GM12878 (cell line): Measurements from ENCODE around the gene H6PD. TPM values are rescaled to one million over a fixed set of nuclear protein-coding genes. Genes with fewer than 3 reads are reported as not detected.
A peak's percentile ranks its signal among the peaks of the same experiment; 100 is the strongest.

ENCODE experiments used
- ATAC-seq: fragments of 200-7000 bp; cut with Tn5 transposase; 3 replicates; pipeline ENCODE4 v1.9.1; 2020; ENCODE audit warnings: mild to moderate bottlenecking, moderate library complexity
- BruUV-seq: library from RNA; stranded (reverse); fragments of 400-500 nt; replicated peaks from 2 replicates; lab custom pipeline; 2021; lab: Mats Ljungman, UMichigan
- CTCF ChIA-PET: fragments of 300-600 bp; sonication (Branson Sonifier 250); formaldehyde crosslinking; extraction: SDS; loops from one replicate; lab custom pipeline; 2021; ENCODE audit warnings: inconsistent platforms; lab: Yijun Ruan, JAX
- POLR2A ChIA-PET: fragments of 350-600 bp; formaldehyde crosslinking; extraction: SDS; loops from one replicate; lab custom pipeline; 2021; ENCODE audit warnings: inconsistent platforms; lab: Charles Lee
- RAD21 ChIA-PET: fragments of 300-600 bp; sonication (Branson Sonifier 250); formaldehyde crosslinking; loops from one replicate; lab custom pipeline; 2023; ENCODE audit warnings: antibody characterized with exemption; ENCODE audit not compliant: unreplicated experiment; lab: Charles Lee
- SMC1A ChIA-PET: fragments of 300-600 bp; sonication (Branson Sonifier 250); formaldehyde crosslinking; loops from one replicate; lab custom pipeline; 2023; ENCODE audit not compliant: unreplicated experiment, uncharacterized antibody; lab: Charles Lee
- DNase-seq: peaks from one replicate; pipeline ENCODE4 v3.0.0-alpha.2; 2011; ENCODE audit warnings: low read depth, low spot score
- FAIRE-seq: peaks from 3 replicates; lab custom pipeline; 2011; peaks lifted over from hg19 to GRCh38; lab: Jason Lieb, UNC
- H2AFZ ChIP-seq: 2 replicates; pipeline ENCODE4 v1.6.0; 2011; ENCODE audit warnings: low read depth, low read length, control low read depth; ENCODE audit not compliant: control insufficient read depth
- H3K27ac ChIP-seq: 2 replicates; pipeline ENCODE4 v1.5.1; 2011; ENCODE audit warnings: control low read depth; ENCODE audit not compliant: control insufficient read depth, insufficient read depth
- H3K27me3 ChIP-seq, 2 experiments: replicated peaks in 1 of 2; 2 replicates each; pipeline versions ENCODE4 v1.6.0 to v1.6.1; 2011; ENCODE audit warnings: low read length in 1 of 2; ENCODE audit not compliant: control insufficient read depth in 2 of 2, insufficient read depth in 2 of 2
- H3K36me3 ChIP-seq, 2 experiments: 2 replicates each; pipeline ENCODE4 v1.5.1; 2011; ENCODE audit warnings: low read length in 1 of 2; ENCODE audit not compliant: control insufficient read depth in 2 of 2, insufficient read depth in 2 of 2
- H3K4me1 ChIP-seq: 2 replicates; pipeline ENCODE4 v1.6.1; 2011; ENCODE audit warnings: mild to moderate bottlenecking, low read length, moderate library complexity, mixed read lengths; ENCODE audit not compliant: control insufficient read depth, insufficient read depth
- H3K4me2 ChIP-seq: 2 replicates; pipeline ENCODE4 v1.6.0; 2011; ENCODE audit warnings: control low read depth; ENCODE audit not compliant: control insufficient read depth, insufficient read depth
- H3K4me3 ChIP-seq: fragments of 200-600 bp; sonication (generic); 2 replicates; pipeline ENCODE4 v1.5.1; 2016
- H3K79me2 ChIP-seq: 2 replicates; pipeline ENCODE4 v1.6.0; 2011; ENCODE audit warnings: low read length; ENCODE audit not compliant: control insufficient read depth, insufficient read depth
- H3K9ac ChIP-seq: 2 replicates; pipeline ENCODE4 v1.8.0; 2011; ENCODE audit warnings: low read length, control low read depth, mixed read lengths; ENCODE audit not compliant: control insufficient read depth, insufficient read depth
- H3K9me3 ChIP-seq: replicated peaks from 3 replicates; pipeline ENCODE4 v1.5.1; 2011; ENCODE audit warnings: mild to moderate bottlenecking, low read length; ENCODE audit not compliant: control insufficient read depth, insufficient read depth
- H4K20me1 ChIP-seq: 2 replicates; pipeline ENCODE4 v1.6.0; 2011; ENCODE audit not compliant: control insufficient read depth, insufficient read depth
- EGR1 ChIP-seq, 2 experiments: IDR thresholded peaks; 1 replicate in 1 of 2; 2 replicates in 1 of 2; pipeline ENCODE4 v1.6.1; 2011 to 2012; ENCODE audit warnings: low read depth in 2 of 2, low read length in 2 of 2, borderline replicate concordance in 1 of 2, mild to moderate bottlenecking in 1 of 2, moderate library complexity in 1 of 2
- HDAC6 ChIP-seq: fragments of 200-600 bp; sonication (generic); IDR thresholded peaks from one replicate; pipeline ENCODE4 v1.8.0; 2017; ENCODE audit warnings: antibody characterized with exemption; ENCODE audit not compliant: unreplicated experiment
- IRF4 ChIP-seq: IDR thresholded peaks from 2 replicates; pipeline ENCODE4 v1.6.1; 2011; ENCODE audit warnings: low read depth, low read length
- KDM1A ChIP-seq: fragments of 200-600 bp; sonication (generic); IDR thresholded peaks from 2 replicates; pipeline ENCODE4 v1.6.1; 2016; ENCODE audit warnings: borderline replicate concordance
- MEF2A ChIP-seq: IDR thresholded peaks from 2 replicates; pipeline ENCODE4 v1.6.1; 2011; ENCODE audit warnings: low read depth, mild to moderate bottlenecking, low read length, moderate library complexity; ENCODE audit not compliant: insufficient read depth
- MTA2 ChIP-seq: fragments of 450-650 bp; IDR thresholded peaks from 2 replicates; pipeline ENCODE4 v1.6.1; 2016; ENCODE audit warnings: low read depth, mild to moderate bottlenecking, moderate library complexity
- MTA3 ChIP-seq: IDR thresholded peaks from 2 replicates; pipeline ENCODE4 v1.6.1; 2012; ENCODE audit warnings: low read length, inconsistent platforms, borderline replicate concordance
- NFYB ChIP-seq: IDR thresholded peaks from 2 replicates; pipeline ENCODE4 v1.6.1; 2011; ENCODE audit warnings: low read depth, mild to moderate bottlenecking, low read length, improper control_type of control experiment, moderate library complexity; ENCODE audit not compliant: insufficient read depth
- NR2C2 ChIP-seq: IDR thresholded peaks from 2 replicates; pipeline ENCODE4 v1.6.1; 2011; ENCODE audit warnings: borderline replicate concordance, low read depth; ENCODE audit not compliant: control insufficient read depth, insufficient read length
- PML ChIP-seq: IDR thresholded peaks from 2 replicates; pipeline ENCODE4 v1.6.1; 2012; ENCODE audit warnings: low read length, inconsistent platforms
- POLR2A ChIP-seq: IDR thresholded peaks from 2 replicates; pipeline ENCODE4 v1.6.1; 2011; ENCODE audit warnings: low read depth, mild to moderate bottlenecking, low read length
- RFX5 ChIP-seq: IDR thresholded peaks from 2 replicates; pipeline ENCODE4 v1.6.1; 2011; ENCODE audit warnings: low read depth, low read length, improper control_type of control experiment
- SMAD1 ChIP-seq: fragments of 450-650 bp; IDR thresholded peaks from 2 replicates; pipeline ENCODE4 v1.6.1; 2018; ENCODE audit warnings: mild to moderate bottlenecking, low read depth; ENCODE audit not compliant: partially characterized antibody
- WRNIP1 ChIP-seq: IDR thresholded peaks from 2 replicates; pipeline ENCODE4 v1.6.1; 2011; ENCODE audit warnings: low read depth, low read length, improper control_type of control experiment, borderline replicate concordance
- WGBS: methylation state at CpG from one replicate; pipeline ENCODE4 v1.1.6; 2016; ENCODE audit warnings: low lambda C conversion rate; ENCODE audit not compliant: insufficient replicate concordance, insufficient coverage; ENCODE audit errors: missing lambda C conversion rate; 5-methylcytosine and 5-hydroxymethylcytosine counted together
- in situ Hi-C: fragments of 300-500 bp; cut with MboI; formaldehyde crosslinking; loops from 9 replicates; pipeline ENCODE4 v1.14.3; 2018; ENCODE audit warnings: mixed read lengths
- intact Hi-C: fragments of 100-400 bp; cut with micrococcal nuclease; formaldehyde crosslinking; loops from one replicate; pipeline ENCODE4 v1.14.2; 2022; ENCODE audit not compliant: unreplicated experiment
- polyA plus RNA-seq, 11 experiments: library from polyadenylated mRNA; depleted of rRNA in 4 of 11; unstranded in 6 of 11; stranded (reverse) in 5 of 11; fragments of >200 nt; fragmentation: Nextera tagmentation in 4 of 11; fragmentation: Illumina TruSeq in 1 of 11; extraction: Ambion mirVana in 4 of 11; extraction: Trizol in 1 of 11; gene quantifications; 1 replicate in 1 of 11; 2 replicates in 10 of 11; pipeline versions ENCODE4 v1.2.1 to v1.2.3, GENCODE V29; 2011 to 2016; ENCODE audit warnings: inconsistent platforms in 2 of 11, missing spikeins in 2 of 11, low read depth in 1 of 11
- total RNA-seq, 4 experiments: library from RNA; depleted of rRNA in 3 of 4; stranded (reverse); fragments of >200 nt in 3 of 4; fragmentation: Illumina TruSeq in 1 of 4; extraction: Trizol in 1 of 4; gene quantifications; 2 replicates each; pipeline versions ENCODE4 v1.2.1 to v1.2.3, GENCODE V29; 2013 to 2021
- TF ChIP-seq, protein P1 (sequence below): IDR thresholded peaks from 2 replicates; pipeline ENCODE4 v1.6.1; 2011; ENCODE audit warnings: borderline replicate concordance, low read depth, mild to moderate bottlenecking, moderate library complexity, low read length; ENCODE audit not compliant: insufficient read depth, poor library complexity, severe bottlenecking

Gene H6PD
- total and polyA plus RNA-seq, 10 of the 15 experiments (the other 5 are each of a cell fraction or from before 2014, with no cell fraction given) = 1.2 to 20.7 (median 7.7) TPM

DNA sequence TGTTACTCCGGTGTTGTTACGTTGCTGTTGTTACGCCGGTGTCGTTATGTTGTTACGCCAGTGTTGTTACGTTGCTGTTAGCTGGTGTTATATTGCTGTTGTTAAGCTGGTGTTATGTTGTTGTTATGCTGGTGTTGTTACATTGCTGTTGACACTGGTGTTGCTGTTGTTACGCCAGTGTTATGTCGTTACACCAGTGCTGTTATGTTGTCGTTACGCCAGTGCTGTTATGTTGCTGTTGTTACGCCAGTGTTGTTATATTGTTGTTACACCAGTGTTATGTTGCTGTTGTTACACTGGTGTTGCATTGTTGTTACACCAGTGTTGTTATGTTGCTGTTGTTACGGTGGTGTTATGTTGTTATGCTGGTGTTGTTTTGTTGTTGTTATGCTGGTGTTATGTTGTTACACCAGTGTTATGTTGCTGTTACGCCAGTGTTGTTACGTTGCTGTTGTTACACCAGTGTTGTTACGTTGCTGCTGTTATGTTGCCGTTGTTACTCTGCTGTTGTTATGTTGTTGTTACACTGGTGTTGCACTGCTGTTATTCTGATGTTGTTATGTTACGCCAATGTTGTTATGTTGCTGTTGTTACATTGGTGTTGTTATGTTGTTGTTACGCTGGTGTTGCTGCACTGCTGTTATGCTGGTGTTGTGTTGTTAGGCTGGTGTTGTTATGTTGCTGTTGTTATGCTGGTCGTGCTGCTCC is 25.6 kb downstream of the H6PD start:
- H3K27ac ChIP-seq = no peak overlapping the region
- no peaks in the 10 kb centered on the region for H3K4me1 ChIP-seq
- ATAC-seq (no peak), DNase-seq (no peak), FAIRE-seq (no peak)
- intact Hi-C loops = no loop called here
- in situ Hi-C loops = no loop called here
- no peak overlapping the region for H3K4me3 ChIP-seq
- RAD21 ChIA-PET = no interaction called here
- no peaks in the 10 kb centered on the region for H3K27me3 ChIP-seq
- no peaks in the 10 kb centered on the region; a peak in 1 of 4 replicates for H3K36me3 ChIP-seq
- TF ChIP-seq POLR2A (no peak), PML (no peak), NFYB (no peak), NR2C2 (peak; percentile 20), KDM1A (no peak)
- no peak overlapping the region for H3K9ac ChIP-seq
- H3K4me2 ChIP-seq = no peak overlapping the region
- CTCF ChIA-PET = interaction anchor here (0.5 to 1.2 kb wide), 2 partner anchors 22 to 234 kb away, joined by 3 read pairs; no protein-coding TSS in a partner anchor
- H3K79me2 ChIP-seq = no peaks in the 10 kb centered on the region
- BruUV-seq = no TSS peak
- H3K9me3 ChIP-seq = peaks cover 11% of the 10 kb centered on the region
- SMC1A ChIA-PET = no interaction called here
- no peaks in the 10 kb centered on the region for H4K20me1 ChIP-seq
- POLR2A ChIA-PET = no interaction called here
- no peak overlapping the region for H2AFZ ChIP-seq
- 90% methylated on average over 20 of the region's 20 CpGs for WGBS

DNA sequence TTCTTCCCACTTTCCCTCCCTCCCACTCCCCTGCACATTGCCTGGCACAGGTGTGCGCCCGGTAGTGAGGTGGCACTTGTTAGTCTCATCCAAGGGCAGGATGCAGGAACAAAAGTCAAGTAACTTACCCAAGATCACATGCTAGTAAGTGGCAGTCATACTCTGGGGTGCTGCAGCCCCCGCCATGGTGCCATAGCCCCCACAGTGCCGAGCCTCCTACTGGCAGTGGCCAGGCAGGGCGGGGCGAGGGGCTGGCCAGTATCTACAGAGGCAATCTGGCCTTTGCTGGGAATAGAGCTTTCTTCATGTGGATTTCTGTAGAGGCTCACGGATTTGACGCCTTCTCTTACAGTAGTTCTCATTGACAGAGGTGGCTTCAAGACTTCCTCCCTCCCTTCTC is 26.9 kb downstream of the H6PD start:
- no peaks in the 10 kb centered on the region for H3K4me1 ChIP-seq
- no peak for FAIRE-seq

More for the DNA sequence above, 26.9 kb downstream of the H6PD start:
- Histone ChIP-seq H3K4me3 (no peak overlapping the region), H3K27me3 (no peaks in the 10 kb centered on the region), H2AFZ (no peak overlapping the region), H4K20me1 (no peaks in the 10 kb centered on the region), H3K9ac (no peak overlapping the region), H3K4me2 (no peak overlapping the region), H3K9me3 (peaks cover 11% of the 10 kb centered on the region), H3K36me3 (no peaks in the 10 kb centered on the region), H3K79me2 (no peaks in the 10 kb centered on the region), H3K27ac (no peak overlapping the region)
- SMC1A ChIA-PET = no interaction called here
- 96% methylated on average over 8 of the region's 8 CpGs for WGBS
- intact Hi-C loops = no loop called here
- CTCF ChIA-PET = interaction anchor here (1.1 kb wide), 1 partner anchor 230 kb away, joined by 5 read pairs; no protein-coding TSS in a partner anchor
- TF ChIP-seq IRF4 (no peak), MEF2A (no peak), EGR1 (IDR thresholded peaks at IDR 0.05; ENCODE audit: borderline replicate concordance in 1 of 2, low read depth in 2 of 2, low read length in 2 of 2) (no peak), HDAC6 (no peak), MTA2 (no peak), MTA3 (no peak), WRNIP1 (no peak), SMAD1 (no peak), RFX5 (no peak)
- TF ChIP-seq, protein P1, sequence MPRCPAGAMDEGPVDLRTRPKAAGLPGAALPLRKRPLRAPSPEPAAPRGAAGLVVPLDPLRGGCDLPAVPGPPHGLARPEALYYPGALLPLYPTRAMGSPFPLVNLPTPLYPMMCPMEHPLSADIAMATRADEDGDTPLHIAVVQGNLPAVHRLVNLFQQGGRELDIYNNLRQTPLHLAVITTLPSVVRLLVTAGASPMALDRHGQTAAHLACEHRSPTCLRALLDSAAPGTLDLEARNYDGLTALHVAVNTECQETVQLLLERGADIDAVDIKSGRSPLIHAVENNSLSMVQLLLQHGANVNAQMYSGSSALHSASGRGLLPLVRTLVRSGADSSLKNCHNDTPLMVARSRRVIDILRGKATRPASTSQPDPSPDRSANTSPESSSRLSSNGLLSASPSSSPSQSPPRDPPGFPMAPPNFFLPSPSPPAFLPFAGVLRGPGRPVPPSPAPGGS = no peak
- POLR2A ChIA-PET = no interaction called here
- RAD21 ChIA-PET = no interaction called here
- DNase-seq (no peak), ATAC-seq (no peak)
- no TSS peak for BruUV-seq
- in situ Hi-C loops = no loop called here
